Astrocyte of the cerebellum (primary cell): ENCODE results near the gene ZNF607.

Experiments used
- DNase-seq: peaks from one replicate; pipeline ENCODE4 v3.0.0-alpha.2; 2011; ENCODE audit warnings: low read depth
- H3K4me3 ChIP-seq: 2 replicates; pipeline ENCODE4 v1.5.1; 2011; ENCODE audit warnings: mild to moderate bottlenecking, low read depth, low read length, moderate library complexity
- in situ Hi-C: cut with HindIII; loops from 2 replicates; pipeline ENCODE4 v1.10.0; 2017; ENCODE audit warnings: low sequenced_read_pairs
- TF ChIP-seq, protein P1 (sequence below): IDR thresholded peaks from 2 replicates; pipeline ENCODE4 v1.5.1; 2012; ENCODE audit warnings: low read length, low read depth, moderate library complexity, mild to moderate bottlenecking; ENCODE audit errors: missing control alignments

Gene ZNF607

DNA sequence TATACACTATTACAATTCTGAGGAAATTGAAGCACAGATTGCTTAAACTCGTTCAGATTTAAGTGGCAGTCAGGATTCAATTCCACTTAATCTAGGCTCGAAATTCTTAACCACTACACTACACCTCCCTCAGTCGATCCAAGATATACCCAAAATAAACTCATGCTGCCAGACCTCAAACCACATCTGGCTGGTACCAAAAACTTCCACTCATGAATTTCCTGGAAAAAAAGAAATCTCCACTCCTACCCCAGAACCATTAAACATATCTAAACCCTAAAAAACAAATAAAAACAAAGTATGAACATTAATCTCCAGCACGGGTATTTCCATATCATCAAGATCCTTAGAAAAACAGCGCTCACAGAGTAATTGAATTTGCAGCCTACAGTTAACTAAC lies 65.4 kb downstream of the ZNF607 start:
- TF ChIP-seq, protein P1, sequence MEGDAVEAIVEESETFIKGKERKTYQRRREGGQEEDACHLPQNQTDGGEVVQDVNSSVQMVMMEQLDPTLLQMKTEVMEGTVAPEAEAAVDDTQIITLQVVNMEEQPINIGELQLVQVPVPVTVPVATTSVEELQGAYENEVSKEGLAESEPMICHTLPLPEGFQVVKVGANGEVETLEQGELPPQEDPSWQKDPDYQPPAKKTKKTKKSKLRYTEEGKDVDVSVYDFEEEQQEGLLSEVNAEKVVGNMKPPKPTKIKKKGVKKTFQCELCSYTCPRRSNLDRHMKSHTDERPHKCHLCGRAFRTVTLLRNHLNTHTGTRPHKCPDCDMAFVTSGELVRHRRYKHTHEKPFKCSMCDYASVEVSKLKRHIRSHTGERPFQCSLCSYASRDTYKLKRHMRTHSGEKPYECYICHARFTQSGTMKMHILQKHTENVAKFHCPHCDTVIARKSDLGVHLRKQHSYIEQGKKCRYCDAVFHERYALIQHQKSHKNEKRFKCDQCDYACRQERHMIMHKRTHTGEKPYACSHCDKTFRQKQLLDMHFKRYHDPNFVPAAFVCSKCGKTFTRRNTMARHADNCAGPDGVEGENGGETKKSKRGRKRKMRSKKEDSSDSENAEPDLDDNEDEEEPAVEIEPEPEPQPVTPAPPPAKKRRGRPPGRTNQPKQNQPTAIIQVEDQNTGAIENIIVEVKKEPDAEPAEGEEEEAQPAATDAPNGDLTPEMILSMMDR: no peak
- DNase-seq: no peak
- H3K4me3 ChIP-seq: peak overlapping the region; percentile 90
- in situ Hi-C loops: no loop called here
